Mammary epithelial cell (primary cell): ENCODE data around the gene CYP11A1.

Experiments
- EZH2 ChIP-seq: IDR thresholded peaks from 2 replicates; pipeline ENCODE4 v1.6.1; 2012; ENCODE audit warnings: low read length, inconsistent platforms, borderline replicate concordance
- TF ChIP-seq, protein P1 (sequence below), 2 donors: IDR thresholded peaks in 1 of 2; conservative IDR thresholded peaks in 1 of 2; 2 replicates each; pipeline ENCODE4 v1.5.1; 2011 to 2012; ENCODE audit warnings: inconsistent platforms in 2 of 2, low read length in 2 of 2, mild to moderate bottlenecking in 2 of 2, control low read depth in 1 of 2, low read depth in 1 of 2; ENCODE audit not compliant: insufficient read depth in 1 of 2; ENCODE audit errors: extremely low read depth in 1 of 2

GRCh38 chr15:74305687-74306086 lies 61.8 kb downstream of the CYP11A1 start:
- TF ChIP-seq, protein P1, sequence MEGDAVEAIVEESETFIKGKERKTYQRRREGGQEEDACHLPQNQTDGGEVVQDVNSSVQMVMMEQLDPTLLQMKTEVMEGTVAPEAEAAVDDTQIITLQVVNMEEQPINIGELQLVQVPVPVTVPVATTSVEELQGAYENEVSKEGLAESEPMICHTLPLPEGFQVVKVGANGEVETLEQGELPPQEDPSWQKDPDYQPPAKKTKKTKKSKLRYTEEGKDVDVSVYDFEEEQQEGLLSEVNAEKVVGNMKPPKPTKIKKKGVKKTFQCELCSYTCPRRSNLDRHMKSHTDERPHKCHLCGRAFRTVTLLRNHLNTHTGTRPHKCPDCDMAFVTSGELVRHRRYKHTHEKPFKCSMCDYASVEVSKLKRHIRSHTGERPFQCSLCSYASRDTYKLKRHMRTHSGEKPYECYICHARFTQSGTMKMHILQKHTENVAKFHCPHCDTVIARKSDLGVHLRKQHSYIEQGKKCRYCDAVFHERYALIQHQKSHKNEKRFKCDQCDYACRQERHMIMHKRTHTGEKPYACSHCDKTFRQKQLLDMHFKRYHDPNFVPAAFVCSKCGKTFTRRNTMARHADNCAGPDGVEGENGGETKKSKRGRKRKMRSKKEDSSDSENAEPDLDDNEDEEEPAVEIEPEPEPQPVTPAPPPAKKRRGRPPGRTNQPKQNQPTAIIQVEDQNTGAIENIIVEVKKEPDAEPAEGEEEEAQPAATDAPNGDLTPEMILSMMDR (conservative IDR thresholded peaks at IDR 0.05 in 1 of 2, IDR thresholded peaks at IDR 0.05 in 1 of 2; ENCODE audit: extremely low read depth in 1 of 2, insufficient read depth in 1 of 2, low read depth in 1 of 2, low read length in 2 of 2): no peak
- TF ChIP-seq EZH2: no peak
